Measurements from ENCODE around the gene DLX2.
A peak's percentile ranks its signal among the peaks of the same experiment; 100 is the strongest.

The DLX2 gene

DNA sequence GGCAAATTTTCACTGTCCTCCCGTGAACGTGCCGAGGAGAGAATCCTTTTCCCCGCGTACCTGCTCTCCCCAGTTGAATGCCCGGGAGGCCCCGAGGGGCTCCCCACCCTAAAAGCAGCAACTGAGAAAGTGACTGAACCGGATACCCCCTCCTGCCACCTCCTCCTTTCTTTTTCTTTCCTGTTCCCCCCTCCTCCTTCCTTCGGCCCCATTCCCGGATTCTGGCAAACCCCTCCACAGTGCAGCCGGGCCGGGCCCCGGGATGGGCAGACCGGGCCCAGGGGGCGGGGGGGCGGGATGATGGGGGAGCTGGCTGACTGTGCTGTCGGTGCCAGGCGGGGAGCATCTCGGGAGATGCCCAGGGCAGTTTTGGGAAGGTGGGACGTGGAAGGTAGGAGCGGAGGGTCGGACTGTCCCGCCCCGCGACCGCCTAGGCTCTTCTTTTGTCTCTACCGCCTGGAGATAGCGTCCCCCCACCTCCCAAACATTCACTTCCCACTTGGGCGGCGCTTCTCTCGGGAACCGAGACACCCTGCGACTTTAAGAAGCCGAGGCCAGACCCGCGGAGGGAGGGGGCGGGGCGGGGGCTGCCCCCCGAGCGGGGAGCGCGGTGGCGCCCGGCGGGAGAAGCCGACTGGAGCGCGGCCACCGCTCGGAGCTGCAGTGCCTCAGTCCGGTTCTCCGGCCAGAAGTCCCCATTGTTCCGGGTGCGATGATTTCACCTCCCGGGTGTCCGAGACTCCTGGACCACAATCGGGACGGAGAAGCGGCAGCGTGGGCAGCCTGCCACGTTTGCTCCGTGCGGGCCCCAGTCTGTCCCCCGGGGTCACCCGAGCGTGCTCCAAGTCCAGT, 8.2 kb downstream of the DLX2 start:
- DNase-seq (ENCODE audit: low read depth in 2 of 3, low spot score in 2 of 3): no peak

DNA sequence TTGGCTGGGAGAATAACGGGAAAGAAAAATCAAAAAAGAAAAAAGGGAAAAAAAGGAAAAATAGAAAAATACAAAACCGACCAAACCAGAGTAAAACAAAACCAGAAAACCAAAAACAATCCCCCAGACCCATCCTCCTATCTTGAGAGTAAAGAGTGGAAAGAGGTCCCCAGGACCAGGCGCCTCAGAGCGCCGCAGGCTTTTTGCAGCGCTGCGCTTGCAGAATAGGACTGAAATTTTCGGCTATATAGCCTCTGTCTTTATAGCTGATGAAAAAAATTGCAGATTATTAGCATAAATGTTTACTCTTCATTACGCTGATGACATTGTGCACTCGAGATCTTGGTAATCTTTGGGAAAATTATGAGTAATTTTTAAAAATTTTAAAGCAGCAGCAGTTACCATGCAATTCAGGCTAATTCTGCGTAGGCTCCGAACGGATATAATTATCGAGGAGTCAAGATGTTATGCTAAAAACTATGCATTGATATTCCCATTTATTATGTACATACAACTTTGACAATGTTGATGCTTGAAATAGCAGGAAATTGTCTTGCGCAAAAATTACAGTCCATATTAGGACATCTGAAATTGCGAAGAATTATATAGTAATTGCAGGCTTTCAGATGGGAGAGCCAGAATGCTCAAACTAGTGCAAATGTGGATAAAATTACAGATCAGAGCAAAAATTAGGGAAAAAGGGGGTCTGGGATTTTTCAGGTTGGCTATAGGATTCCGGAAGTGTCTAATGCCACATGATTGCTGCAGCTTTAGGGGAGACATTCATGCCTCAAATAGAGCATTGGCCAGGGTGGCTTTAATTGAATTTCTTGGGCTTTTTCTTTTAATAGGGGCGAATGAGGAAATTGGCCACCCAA, 9.0 kb downstream of the DLX2 start:
- DNase-seq (ENCODE audit: low read depth in 2 of 3, low spot score in 2 of 3): no peak

DNA sequence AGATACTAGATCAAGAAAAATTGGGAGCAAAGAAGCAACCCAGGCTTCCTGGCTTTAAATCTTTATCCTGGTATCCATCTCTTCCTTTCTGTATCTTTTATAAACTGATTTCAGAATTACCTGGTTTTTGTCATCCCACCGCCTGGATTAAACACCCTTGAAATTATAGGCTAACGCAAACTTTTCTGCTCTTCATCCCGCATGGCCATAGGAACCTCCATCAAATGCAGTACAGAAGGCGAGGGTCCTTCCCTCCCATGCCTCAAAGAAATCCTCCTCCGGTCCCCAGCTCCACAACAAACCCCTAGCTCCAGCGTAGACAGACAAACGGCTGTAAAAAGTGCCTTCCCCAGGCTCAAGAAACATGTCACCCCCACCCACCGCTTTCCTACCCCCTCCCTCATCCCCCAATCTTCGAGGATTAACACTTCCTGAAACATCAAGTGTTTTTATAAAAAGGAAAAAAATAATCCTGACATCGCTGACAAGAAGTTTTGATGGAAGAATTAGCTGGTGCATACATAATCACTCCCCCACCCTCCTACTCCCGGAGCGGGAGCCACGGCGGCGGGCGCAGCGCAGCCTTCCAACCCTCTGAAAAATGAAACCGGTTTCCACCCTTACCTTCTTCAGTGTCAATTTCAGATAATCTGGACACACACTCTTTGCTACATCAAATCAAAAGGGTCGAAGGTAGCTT, 9.8 kb downstream of the DLX2 start:
- DNase-seq (ENCODE audit: low read depth in 2 of 3, low spot score in 2 of 3): no peak

DNA sequence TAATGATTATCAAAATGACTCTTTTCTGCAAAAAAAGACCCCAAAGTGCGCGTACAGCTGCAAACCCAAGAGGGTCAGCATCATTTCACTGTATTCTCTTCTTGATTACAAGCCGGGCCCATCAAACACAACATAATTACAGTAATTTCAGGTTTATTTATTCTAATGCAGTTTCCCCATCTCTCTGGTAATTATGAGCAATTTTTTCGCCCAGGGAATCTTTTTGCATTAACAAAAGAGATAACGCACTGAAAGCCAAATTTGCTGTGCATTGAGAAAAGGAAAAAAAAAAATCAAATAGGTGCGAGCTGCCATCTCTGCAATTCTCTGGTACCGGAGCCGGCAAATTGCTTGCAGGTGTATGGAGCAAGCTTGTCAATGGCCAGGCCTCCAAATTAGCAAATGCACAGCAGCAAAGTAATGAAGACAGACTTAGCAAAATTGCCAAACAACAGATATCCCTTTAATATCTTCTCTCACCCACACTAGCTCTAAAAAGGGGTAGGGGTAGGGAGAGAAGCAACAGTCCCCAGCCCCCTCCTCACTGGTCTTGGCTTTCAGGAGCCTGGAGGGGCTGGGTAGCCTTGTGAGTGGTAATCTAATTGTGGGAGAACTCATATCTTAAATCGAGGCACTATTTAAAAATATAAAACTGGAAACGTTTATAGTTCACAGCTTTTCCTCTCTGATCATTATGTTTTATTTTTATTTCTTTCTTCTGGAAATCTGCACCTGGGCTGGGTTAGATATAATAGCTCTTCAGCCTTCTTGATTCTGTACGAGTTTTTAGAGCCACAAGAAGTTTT, 10.7 kb downstream of the DLX2 start:
- no peak for DNase-seq (ENCODE audit: low read depth in 2 of 3, low spot score in 2 of 3)

DNA sequence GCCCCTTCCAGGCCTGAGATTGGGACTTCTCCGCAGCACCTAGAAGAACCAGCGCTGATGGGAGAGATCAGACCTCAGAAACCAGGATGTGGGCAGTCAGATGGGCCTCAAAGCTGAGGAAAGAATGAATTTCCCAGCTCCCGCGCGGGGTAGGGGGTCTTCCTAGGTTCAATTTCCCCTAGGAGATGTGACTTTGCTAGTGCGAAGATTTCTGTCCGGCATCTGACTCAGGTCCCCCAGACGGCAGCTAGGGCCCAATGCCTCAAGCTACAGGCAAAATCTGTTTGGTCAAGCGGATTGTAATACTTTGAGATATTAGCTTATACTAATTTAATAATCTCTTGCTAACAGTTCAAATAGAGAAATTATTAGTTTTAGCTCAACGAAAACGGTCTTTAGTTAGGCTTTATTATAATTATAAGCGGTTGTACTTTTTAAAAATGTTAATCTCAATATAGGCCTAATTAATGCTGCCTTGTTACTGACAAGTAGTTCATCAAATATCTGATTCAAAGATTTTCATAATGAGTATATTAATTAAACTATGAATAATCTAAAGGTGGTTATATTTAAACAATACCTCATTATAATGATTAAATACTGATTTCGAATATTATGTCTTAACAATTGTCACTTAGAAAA, 11.6 kb downstream of the DLX2 start:
- DNase-seq (ENCODE audit: low read depth in 2 of 3, low spot score in 2 of 3): no peak

DNA sequence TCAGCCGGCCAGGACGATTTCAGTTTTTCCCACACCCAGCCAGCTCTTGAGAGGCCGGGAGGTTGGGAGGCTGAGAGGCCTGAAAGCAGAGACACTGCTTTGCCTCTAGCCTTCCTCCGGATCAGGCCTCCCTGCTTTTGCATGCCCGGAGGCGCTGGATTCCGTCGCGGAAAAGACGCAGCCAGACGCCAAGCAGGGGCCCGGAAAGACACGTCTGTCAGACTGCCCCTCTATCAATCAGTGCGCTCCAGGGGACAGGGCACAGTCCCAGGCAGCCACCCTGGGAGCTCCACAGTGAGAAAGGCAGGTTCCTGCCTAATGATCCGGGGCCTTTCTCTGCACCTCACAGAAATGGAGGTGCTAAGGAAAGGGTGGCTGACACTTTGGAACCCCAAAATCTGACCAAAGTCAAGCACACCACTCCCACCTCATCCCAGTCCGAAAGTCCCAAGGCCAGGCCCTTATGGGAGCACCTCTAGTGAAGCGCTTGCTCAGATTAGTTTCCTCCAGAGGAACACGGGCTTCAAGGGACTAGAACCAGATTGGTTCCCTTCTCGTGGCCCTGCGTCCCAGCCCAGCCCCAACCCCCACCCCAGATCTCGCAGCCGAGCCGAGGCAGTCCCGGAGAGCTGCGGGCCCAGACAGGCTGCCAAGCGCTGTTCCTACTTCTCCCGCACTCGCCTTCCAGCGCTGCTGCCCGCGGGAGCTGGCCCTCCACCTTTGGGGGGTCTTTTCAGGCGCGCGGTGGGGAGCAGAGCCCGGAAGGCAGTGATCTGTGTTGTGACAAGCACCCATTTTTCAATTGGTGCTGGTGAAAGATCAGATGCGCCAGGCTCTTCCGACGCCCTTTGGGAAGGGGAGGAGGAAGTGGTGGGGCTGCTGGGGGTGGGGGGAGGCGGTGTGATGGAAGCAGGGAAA, 12.4 kb downstream of the DLX2 start:
- no peak for DNase-seq (ENCODE audit: low read depth in 2 of 3, low spot score in 2 of 3)

DNA sequence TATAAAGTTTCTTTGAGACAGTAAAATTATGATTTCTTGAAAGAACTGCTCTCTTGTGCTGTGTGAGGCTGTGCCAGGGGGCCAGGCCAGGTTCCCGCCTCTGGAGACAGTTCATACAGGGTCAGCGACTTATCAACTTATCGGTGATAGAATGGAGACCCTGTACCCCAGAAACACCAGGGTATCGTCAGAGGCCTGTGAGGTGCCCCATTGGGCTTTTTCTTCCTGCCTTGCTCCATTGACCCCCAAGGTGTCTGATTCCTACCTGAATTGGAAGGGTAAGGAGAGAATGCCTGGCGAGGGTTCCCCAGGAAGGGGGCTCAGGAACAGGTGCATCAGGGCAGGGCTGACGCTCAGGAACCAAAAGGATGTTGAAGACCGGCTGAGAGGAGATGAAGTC, 13.1 kb downstream of the DLX2 start:
- no peak for DNase-seq (ENCODE audit: low read depth in 2 of 3, low spot score in 2 of 3)

DNA sequence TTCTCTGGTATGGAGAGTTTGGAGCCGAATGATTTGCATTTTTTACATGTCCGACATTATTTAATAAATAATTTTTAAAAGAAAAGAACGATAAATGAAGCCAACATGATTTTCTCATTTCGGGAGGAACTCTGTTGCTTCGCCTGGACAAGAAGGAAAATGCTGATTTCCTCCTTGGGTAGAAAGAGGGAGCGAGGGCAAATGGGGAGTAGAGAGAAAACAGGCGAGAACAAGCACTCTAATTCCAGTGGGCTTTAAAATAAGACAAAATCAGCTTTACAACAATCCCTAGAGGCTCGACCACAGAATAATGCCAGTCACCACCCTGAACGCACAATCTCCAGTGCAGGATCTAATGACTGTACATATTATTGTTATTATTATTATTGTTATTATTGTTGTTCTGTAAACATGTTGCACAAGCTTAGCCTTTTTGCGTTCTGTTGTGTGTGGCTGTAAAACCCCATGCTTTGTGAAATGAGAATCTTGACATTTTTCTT, 13.6 kb downstream of the DLX2 start:
- DNase-seq (ENCODE audit: low read depth in 2 of 3, low spot score in 2 of 3): no peak

DNA sequence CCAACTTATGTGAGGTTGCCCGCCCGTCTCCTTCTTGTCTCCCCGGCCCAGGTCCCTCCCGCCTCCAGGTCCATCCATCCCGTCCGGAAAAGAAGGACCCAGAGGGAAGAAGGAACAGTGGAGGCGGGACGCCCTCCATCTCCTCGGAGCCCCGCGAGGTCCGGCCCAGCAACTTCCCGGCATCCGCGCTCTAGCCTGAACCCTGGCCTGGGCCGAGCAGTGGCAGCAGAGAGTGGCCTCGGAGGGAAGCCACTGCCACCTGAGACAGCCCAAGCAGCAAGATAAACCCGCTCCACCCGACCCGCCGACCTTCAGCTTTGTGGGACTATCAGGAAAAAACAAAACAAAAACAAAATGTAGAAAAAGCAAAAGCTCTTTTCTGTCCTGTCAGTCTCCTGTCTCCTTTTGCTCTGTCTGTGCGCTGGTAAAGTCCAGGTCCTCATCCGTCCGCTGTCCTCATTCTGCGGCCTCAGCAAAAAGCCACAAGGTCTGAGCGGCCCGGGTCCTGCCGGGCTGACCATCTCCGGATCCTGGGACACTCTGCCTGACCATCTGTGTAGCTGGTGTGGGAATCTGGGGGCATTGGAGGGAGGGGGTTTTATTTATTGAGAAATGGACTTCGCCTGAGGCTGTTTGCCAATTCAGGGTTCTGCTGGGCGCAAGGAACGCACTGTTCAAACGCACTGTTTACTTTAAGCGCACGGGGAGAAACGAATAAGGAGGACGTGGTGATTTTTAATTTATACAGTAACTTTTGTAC, 14.3 kb downstream of the DLX2 start:
- no peak for DNase-seq (ENCODE audit: low read depth in 2 of 3, low spot score in 2 of 3)

DNA sequence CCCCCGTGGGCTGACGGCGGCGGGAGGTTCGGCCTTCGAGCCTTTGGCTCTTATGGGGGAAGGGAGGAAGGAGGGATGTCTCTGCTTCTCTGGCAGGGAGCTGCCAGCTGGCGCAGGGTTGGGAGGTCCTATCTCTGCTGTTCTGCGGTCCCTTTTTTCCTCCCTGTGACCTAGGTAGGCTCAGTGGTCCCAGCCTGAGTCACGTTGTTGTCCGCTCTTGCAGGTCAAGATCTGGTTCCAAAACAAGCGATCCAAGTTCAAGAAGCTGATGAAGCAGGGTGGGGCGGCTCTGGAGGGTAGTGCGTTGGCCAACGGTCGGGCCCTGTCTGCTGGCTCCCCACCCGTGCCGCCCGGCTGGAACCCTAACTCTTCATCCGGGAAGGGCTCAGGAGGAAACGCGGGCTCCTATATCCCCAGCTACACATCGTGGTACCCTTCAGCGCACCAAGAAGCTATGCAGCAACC, 14.9 kb downstream of the DLX2 start:
- no peak for DNase-seq (ENCODE audit: low read depth in 2 of 3, low spot score in 2 of 3)

DNA sequence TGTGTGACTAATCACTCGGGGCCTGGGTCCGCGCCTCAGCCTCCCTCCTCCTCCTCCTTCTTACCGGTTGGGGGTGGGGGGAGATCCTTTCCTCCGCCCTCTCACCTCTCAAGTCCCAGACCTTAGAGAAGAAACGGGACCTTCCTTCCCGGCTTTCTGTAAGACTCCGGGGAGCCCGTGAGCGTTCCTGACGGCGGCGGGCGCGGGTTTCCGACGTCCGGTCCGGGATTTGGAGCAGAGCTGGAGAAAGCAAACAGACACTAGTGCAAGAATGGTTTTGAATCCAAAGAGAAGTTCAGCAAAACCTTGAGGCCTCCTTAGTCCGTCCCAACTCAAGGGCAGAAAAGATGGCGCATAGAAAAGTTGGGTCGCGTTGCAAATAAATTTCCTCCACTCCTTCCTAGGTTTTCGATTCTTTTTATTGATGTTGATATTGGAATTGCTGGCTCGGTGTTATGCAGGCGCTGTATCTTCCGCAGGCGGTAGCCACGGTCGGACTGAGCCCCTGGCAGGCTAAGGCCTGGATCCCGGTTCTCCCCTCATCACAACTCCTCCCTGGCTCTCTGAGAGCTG, 15.4 kb downstream of the DLX2 start:
- no peak for DNase-seq (ENCODE audit: low read depth in 2 of 3, low spot score in 2 of 3)

DNA sequence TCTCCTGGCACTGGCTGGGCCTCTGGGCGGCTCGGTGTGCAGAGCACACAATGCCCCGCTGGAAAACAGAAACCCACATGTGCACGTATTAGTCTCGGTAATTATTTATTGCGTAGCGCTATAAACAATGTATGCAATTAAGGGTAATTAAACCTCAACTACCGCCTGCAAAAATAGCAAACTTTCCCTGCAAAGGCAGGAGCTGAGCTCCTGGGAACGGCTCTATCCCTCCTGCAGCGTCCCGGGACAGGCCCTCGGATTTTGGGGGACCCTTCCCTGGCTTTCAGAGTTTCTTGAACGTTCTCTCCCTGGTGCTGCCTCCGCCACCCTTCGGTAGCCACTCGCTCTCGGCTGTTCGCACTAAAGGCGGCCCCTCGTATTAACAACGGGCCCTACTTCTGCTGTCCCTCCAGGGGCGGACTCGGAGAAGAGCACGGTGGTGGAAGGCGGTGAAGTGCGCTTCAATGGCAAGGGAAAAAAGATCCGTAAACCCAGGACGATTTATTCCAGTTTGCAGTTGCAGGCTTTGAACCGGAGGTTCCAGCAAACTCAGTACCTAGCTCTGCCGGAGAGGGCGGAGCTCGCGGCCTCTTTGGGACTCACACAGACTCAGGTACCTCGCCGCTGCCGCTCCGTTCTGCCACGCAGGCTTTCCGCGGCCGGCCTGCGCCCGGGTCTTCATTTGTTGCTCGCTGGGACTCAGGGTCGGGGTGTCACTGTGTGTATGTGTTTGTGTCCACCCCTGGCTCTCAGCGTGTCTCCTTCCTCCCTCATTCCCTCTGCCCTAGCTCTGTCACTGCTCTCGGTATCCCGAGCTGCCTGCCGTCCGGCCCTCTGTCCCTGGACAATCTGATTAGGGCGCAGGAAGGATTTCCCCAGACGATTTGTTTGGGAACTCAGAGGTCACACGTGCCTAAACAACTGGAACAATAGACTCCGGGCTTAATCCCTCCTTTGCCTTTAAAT, 16.2 kb downstream of the DLX2 start:
- DNase-seq (ENCODE audit: low read depth in 2 of 3, low spot score in 2 of 3): peak in 1 of 3 experiments; percentile 24

DNA sequence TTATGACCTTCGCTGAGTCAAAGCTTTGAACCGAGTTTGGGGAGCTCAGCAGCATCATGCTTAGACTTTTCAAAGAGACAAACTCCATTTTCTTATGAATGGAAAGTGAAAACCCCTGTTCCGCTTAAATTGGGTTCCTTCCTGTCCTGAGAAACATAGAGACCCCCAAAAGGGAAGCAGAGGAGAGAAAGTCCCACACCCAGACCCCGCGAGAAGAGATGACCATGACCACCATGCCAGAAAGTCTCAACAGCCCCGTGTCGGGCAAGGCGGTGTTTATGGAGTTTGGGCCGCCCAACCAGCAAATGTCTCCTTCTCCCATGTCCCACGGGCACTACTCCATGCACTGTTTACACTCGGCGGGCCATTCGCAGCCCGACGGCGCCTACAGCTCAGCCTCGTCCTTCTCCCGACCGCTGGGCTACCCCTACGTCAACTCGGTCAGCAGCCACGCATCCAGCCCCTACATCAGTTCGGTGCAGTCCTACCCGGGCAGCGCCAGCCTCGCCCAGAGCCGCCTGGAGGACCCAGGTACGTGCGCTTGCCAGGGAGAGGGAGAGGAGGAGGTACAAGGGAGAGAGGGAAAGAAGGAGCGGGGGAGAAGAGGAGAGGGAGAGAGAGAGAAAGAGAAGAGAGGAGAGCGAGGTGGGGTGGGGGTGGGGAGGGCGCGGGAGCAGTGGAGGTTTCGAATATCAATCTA, 17.1 kb downstream of the DLX2 start, which contains the start of gene DLX1:
TSS of gene DLX1 (plus strand) at position 48 of the 700 bp plus-strand sequence. CDS start at position 219, 171 bp downstream.
- DNase-seq (ENCODE audit: low read depth in 2 of 3, low spot score in 2 of 3): no peak

DNA sequence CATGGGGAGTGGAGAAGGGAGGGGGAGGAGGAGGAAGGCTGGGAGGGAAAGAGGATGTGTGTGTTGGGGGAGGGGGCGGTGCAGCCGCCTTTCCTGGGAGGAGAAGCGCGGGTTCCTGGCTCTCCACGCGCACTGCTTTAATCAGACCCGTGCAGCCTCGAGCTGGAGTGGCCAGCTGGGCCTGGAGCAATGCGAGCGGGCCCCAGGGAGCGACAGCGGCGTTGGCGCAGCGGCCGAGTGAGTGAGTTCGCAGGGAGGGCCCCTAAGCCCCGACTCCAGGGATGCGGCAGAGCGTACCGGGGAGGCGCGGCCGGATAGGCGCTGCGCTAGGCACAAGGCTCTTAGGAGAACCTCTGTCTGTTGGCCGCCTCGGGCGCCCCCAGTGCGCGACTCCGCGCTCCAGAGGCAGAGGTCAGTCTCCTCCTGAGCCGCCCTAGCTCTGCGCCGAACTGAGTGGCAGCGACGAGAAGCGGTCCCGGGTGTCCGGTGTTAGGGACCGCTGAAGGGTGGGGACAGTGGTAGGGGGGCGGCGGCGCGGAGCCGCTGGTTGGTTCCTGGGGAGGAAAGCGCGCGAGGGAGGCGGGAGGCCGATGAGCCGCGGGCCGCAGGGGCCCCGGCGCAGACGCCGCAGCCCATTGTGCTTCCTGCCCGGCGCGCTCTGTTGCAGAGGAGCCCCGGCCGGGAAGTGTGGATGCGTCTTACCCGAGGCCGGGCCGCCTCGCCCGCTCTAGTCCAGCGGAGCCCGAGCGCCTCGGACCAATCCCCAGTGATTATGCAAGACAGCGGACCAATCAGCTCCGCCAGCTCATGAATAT, 17.8 kb downstream of the DLX2 start:
- DNase-seq (ENCODE audit: low read depth in 2 of 3, low spot score in 2 of 3): peak in 1 of 3 experiments; percentile 21

DNA sequence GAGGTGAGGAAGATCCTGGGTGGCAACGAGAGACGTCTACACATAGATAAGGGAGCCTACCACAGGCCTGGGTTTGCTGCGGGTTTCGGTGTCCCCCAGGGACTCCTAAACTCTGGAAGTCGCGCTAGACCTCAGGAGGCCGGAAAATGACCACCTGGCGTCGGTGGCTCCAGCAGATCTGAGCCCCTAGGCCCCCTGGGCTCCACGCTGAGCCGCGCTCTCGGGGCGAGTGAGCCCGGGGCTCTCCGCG, 18.4 kb downstream of the DLX2 start:
- DNase-seq (ENCODE audit: low read depth in 2 of 3, low spot score in 2 of 3): no peak

All from activated CD8-positive, alpha-beta memory T cell treated with anti-CD3 and anti-CD28 coated beads for 48 hours (primary cell).